GM12878 (cell line): ENCODE results near the gene PRDM9. TPM values are rescaled to one million over a fixed set of nuclear protein-coding genes. Genes with fewer than 3 reads are reported as not detected.

Experiments
- ATAC-seq: fragments of 200-7000 bp; cut with Tn5 transposase; 3 replicates; pipeline ENCODE4 v1.9.1; 2020; ENCODE audit warnings: mild to moderate bottlenecking, moderate library complexity
- BruUV-seq: library from RNA; stranded (reverse); fragments of 400-500 nt; replicated peaks from 2 replicates; lab custom pipeline; 2021; lab: Mats Ljungman, UMichigan
- CTCF ChIA-PET: fragments of 300-600 bp; sonication (Branson Sonifier 250); formaldehyde crosslinking; extraction: SDS; loops from one replicate; lab custom pipeline; 2021; ENCODE audit warnings: inconsistent platforms; lab: Yijun Ruan, JAX
- POLR2A ChIA-PET: fragments of 350-600 bp; formaldehyde crosslinking; extraction: SDS; loops from one replicate; lab custom pipeline; 2021; ENCODE audit warnings: inconsistent platforms; lab: Charles Lee
- RAD21 ChIA-PET: fragments of 300-600 bp; sonication (Branson Sonifier 250); formaldehyde crosslinking; loops from one replicate; lab custom pipeline; 2023; ENCODE audit warnings: antibody characterized with exemption; ENCODE audit not compliant: unreplicated experiment; lab: Charles Lee
- SMC1A ChIA-PET: fragments of 300-600 bp; sonication (Branson Sonifier 250); formaldehyde crosslinking; loops from one replicate; lab custom pipeline; 2023; ENCODE audit not compliant: unreplicated experiment, uncharacterized antibody; lab: Charles Lee
- DNase-seq: peaks from one replicate; pipeline ENCODE4 v3.0.0-alpha.2; 2011; ENCODE audit warnings: low read depth, low spot score
- FAIRE-seq: peaks from 3 replicates; lab custom pipeline; 2011; peaks lifted over from hg19 to GRCh38; lab: Jason Lieb, UNC
- H2AFZ ChIP-seq: 2 replicates; pipeline ENCODE4 v1.6.0; 2011; ENCODE audit warnings: low read depth, low read length, control low read depth; ENCODE audit not compliant: control insufficient read depth
- H3K27ac ChIP-seq: 2 replicates; pipeline ENCODE4 v1.5.1; 2011; ENCODE audit warnings: control low read depth; ENCODE audit not compliant: control insufficient read depth, insufficient read depth
- H3K27me3 ChIP-seq, 2 experiments: replicated peaks in 1 of 2; 2 replicates each; pipeline versions ENCODE4 v1.6.0 to v1.6.1; 2011; ENCODE audit warnings: low read length in 1 of 2; ENCODE audit not compliant: control insufficient read depth in 2 of 2, insufficient read depth in 2 of 2
- H3K36me3 ChIP-seq, 2 experiments: 2 replicates each; pipeline ENCODE4 v1.5.1; 2011; ENCODE audit warnings: low read length in 1 of 2; ENCODE audit not compliant: control insufficient read depth in 2 of 2, insufficient read depth in 2 of 2
- H3K4me1 ChIP-seq: 2 replicates; pipeline ENCODE4 v1.6.1; 2011; ENCODE audit warnings: mild to moderate bottlenecking, low read length, moderate library complexity, mixed read lengths; ENCODE audit not compliant: control insufficient read depth, insufficient read depth
- H3K4me2 ChIP-seq: 2 replicates; pipeline ENCODE4 v1.6.0; 2011; ENCODE audit warnings: control low read depth; ENCODE audit not compliant: control insufficient read depth, insufficient read depth
- H3K4me3 ChIP-seq: fragments of 200-600 bp; sonication (generic); 2 replicates; pipeline ENCODE4 v1.5.1; 2016
- H3K79me2 ChIP-seq: 2 replicates; pipeline ENCODE4 v1.6.0; 2011; ENCODE audit warnings: low read length; ENCODE audit not compliant: control insufficient read depth, insufficient read depth
- H3K9ac ChIP-seq: 2 replicates; pipeline ENCODE4 v1.8.0; 2011; ENCODE audit warnings: low read length, control low read depth, mixed read lengths; ENCODE audit not compliant: control insufficient read depth, insufficient read depth
- H3K9me3 ChIP-seq: replicated peaks from 3 replicates; pipeline ENCODE4 v1.5.1; 2011; ENCODE audit warnings: mild to moderate bottlenecking, low read length; ENCODE audit not compliant: control insufficient read depth, insufficient read depth
- H4K20me1 ChIP-seq: 2 replicates; pipeline ENCODE4 v1.6.0; 2011; ENCODE audit not compliant: control insufficient read depth, insufficient read depth
- ASH2L ChIP-seq: fragments of 300-600, 200-600 bp; sonication (generic); IDR thresholded peaks from 2 replicates; pipeline ENCODE4 v1.6.1; 2017; ENCODE audit warnings: low read depth, mild to moderate bottlenecking, borderline replicate concordance
- BCL3 ChIP-seq: IDR thresholded peaks from 2 replicates; pipeline ENCODE4 v1.6.1; 2011; ENCODE audit warnings: borderline replicate concordance, low read depth, mild to moderate bottlenecking, moderate library complexity, low read length; ENCODE audit not compliant: insufficient read depth, poor library complexity, severe bottlenecking
- BMI1 ChIP-seq: fragments of 450-650 bp; IDR thresholded peaks from 2 replicates; pipeline ENCODE4 v1.6.1; 2016; ENCODE audit warnings: mild to moderate bottlenecking, moderate library complexity, borderline replicate concordance
- CEBPZ ChIP-seq: fragments of 150-350 bp; IDR thresholded peaks from 2 replicates; pipeline ENCODE4 v1.6.1; 2016; ENCODE audit warnings: low read depth, low read length
- ELK1 ChIP-seq: IDR thresholded peaks from 2 replicates; pipeline ENCODE4 v1.6.1; 2012; ENCODE audit warnings: low read depth, low read length, improper control_type of control experiment
- HDGF ChIP-seq: fragments of 450-650 bp; IDR thresholded peaks from 2 replicates; pipeline ENCODE4 v1.6.1; 2016; ENCODE audit warnings: antibody characterized with exemption
- KDM1A ChIP-seq: fragments of 200-600 bp; sonication (generic); IDR thresholded peaks from 2 replicates; pipeline ENCODE4 v1.6.1; 2016; ENCODE audit warnings: borderline replicate concordance
- NRF1 ChIP-seq: conservative IDR thresholded peaks from 2 replicates; pipeline ENCODE4 v1.6.1; 2011; ENCODE audit warnings: mild to moderate bottlenecking, low read depth, low read length, improper control_type of control experiment
- POLR2AphosphoS2 ChIP-seq: IDR thresholded peaks from 2 replicates; pipeline ENCODE4 v1.6.1; 2011; ENCODE audit warnings: low read depth, mild to moderate bottlenecking, low read length, improper control_type of control experiment, moderate library complexity
- SIX5 ChIP-seq: IDR thresholded peaks from 2 replicates; pipeline ENCODE4 v1.6.1; 2011; ENCODE audit warnings: mild to moderate bottlenecking, low read depth, low read length, moderate library complexity; ENCODE audit not compliant: severe bottlenecking
- ZBTB40 ChIP-seq: fragments of 450-650 bp; IDR thresholded peaks from 2 replicates; pipeline ENCODE4 v1.6.1; 2016; ENCODE audit warnings: mild to moderate bottlenecking, moderate library complexity, borderline replicate concordance
- ZNF217 ChIP-seq: fragments of 450-650 bp; IDR thresholded peaks from 2 replicates; pipeline ENCODE4 v1.6.1; 2017; ENCODE audit warnings: antibody characterized with exemption, mild to moderate bottlenecking
- ZZZ3 ChIP-seq: IDR thresholded peaks from 2 replicates; pipeline ENCODE4 v1.6.1; 2011; ENCODE audit warnings: low read depth; ENCODE audit not compliant: control insufficient read depth, insufficient read length
- WGBS: methylation state at CpG from one replicate; pipeline ENCODE4 v1.1.6; 2016; ENCODE audit warnings: low lambda C conversion rate; ENCODE audit not compliant: insufficient replicate concordance, insufficient coverage; ENCODE audit errors: missing lambda C conversion rate; 5-methylcytosine and 5-hydroxymethylcytosine counted together
- in situ Hi-C: fragments of 300-500 bp; cut with MboI; formaldehyde crosslinking; loops from 9 replicates; pipeline ENCODE4 v1.14.3; 2018; ENCODE audit warnings: mixed read lengths
- intact Hi-C: fragments of 100-400 bp; cut with micrococcal nuclease; formaldehyde crosslinking; loops from one replicate; pipeline ENCODE4 v1.14.2; 2022; ENCODE audit not compliant: unreplicated experiment
- polyA plus RNA-seq, 11 experiments: library from polyadenylated mRNA; depleted of rRNA in 4 of 11; unstranded in 6 of 11; stranded (reverse) in 5 of 11; fragments of >200 nt; fragmentation: Nextera tagmentation in 4 of 11; fragmentation: Illumina TruSeq in 1 of 11; extraction: Ambion mirVana in 4 of 11; extraction: Trizol in 1 of 11; gene quantifications; 1 replicate in 1 of 11; 2 replicates in 10 of 11; pipeline versions ENCODE4 v1.2.1 to v1.2.3, GENCODE V29; 2011 to 2016; ENCODE audit warnings: inconsistent platforms in 2 of 11, missing spikeins in 2 of 11, low read depth in 1 of 11
- total RNA-seq, 4 experiments: library from RNA; depleted of rRNA in 3 of 4; stranded (reverse); fragments of >200 nt in 3 of 4; fragmentation: Illumina TruSeq in 1 of 4; extraction: Trizol in 1 of 4; gene quantifications; 2 replicates each; pipeline versions ENCODE4 v1.2.1 to v1.2.3, GENCODE V29; 2013 to 2021

The PRDM9 gene
- total and polyA plus RNA-seq, 10 of the 15 experiments (the other 5 are each of a cell fraction or from before 2014, with no cell fraction given), result not detected

- SMC1A ChIA-PET, result interaction anchor here (0.7 kb wide), 1 partner anchor 100 kb away, joined by 3 read pairs; no protein-coding TSS in a partner anchor
- H3K27ac ChIP-seq, result no peak overlapping the region
- ATAC-seq (no peak), DNase-seq (no peak), FAIRE-seq (no peak)
- 0% methylated on average over 1 of the region's 1 CpG for WGBS
- no peak overlapping the region for H3K4me2 ChIP-seq
- intact Hi-C loops (no loop called here), in situ Hi-C loops (no loop called here)
- no peaks in the 10 kb centered on the region for H4K20me1 ChIP-seq
- BruUV-seq, result no TSS peak
- H3K9ac ChIP-seq, result no peak overlapping the region
- no peak for TF ChIP-seq ASH2L
- no peak for TF ChIP-seq NRF1
- no peak for TF ChIP-seq SIX5
- no peak for TF ChIP-seq POLR2AphosphoS2
- TF ChIP-seq KDM1A, result no peak
- TF ChIP-seq BCL3, result no peak
- TF ChIP-seq BMI1, result no peak
- no peak for TF ChIP-seq ELK1
- no peak for TF ChIP-seq ZBTB40
- no peak for TF ChIP-seq ZNF217
- no peak for TF ChIP-seq ZZZ3
- TF ChIP-seq CEBPZ, result no peak
- no peak for TF ChIP-seq HDGF
- no peak overlapping the region for H3K4me3 ChIP-seq
- H3K79me2 ChIP-seq, result no peaks in the 10 kb centered on the region
- H3K27me3 ChIP-seq, result no peaks in the 10 kb centered on the region
- no peaks in the 10 kb centered on the region for H3K36me3 ChIP-seq
- POLR2A ChIA-PET, result no interaction called here
- CTCF ChIA-PET, result no interaction called here
- H2AFZ ChIP-seq, result no peak overlapping the region
- no peaks in the 10 kb centered on the region for H3K9me3 ChIP-seq
- RAD21 ChIA-PET, result no interaction called here
- H3K4me1 ChIP-seq, result no peaks in the 10 kb centered on the region
Observed at GRCh38 chr5:23490993-23491392, 16.4 kb upstream of the PRDM9 start.
